Liver (tissue), 9 donors: ENCODE results near the gene DPAGT1. TPM values are rescaled to one million over a fixed set of nuclear protein-coding genes. Genes with fewer than 3 reads are reported as not detected.

Experiments used
- DNase-seq: peaks from one replicate; pipeline ENCODE4 v3.0.0-alpha.2; 2017; ENCODE audit warnings: low spot score
- H3K27ac ChIP-seq, 2 donors: one replicate each; pipeline ENCODE4 v1.7.0; 2013; ENCODE audit warnings: inconsistent platforms in 2 of 2, low read length in 2 of 2, control low read depth in 1 of 2, low read depth in 1 of 2, mild to moderate bottlenecking in 1 of 2
- H3K27me3 ChIP-seq, 4 donors: one replicate each; pipeline versions ENCODE4 v1.6.1 to v1.7.0; 2013; ENCODE audit warnings: low read length in 3 of 4, inconsistent platforms in 1 of 4, mild to moderate bottlenecking in 1 of 4, moderate library complexity in 1 of 4; ENCODE audit not compliant: control insufficient read depth in 4 of 4, insufficient read depth in 4 of 4
- H3K36me3 ChIP-seq, 4 donors: one replicate each; pipeline versions ENCODE4 v1.6.1 to v1.7.0; 2013; ENCODE audit warnings: low read length in 3 of 4, mild to moderate bottlenecking in 3 of 4, low read depth in 1 of 4, moderate library complexity in 1 of 4; ENCODE audit not compliant: control insufficient read depth in 4 of 4, insufficient read depth in 3 of 4
- H3K4me1 ChIP-seq, 4 donors: one replicate each; pipeline versions ENCODE4 v1.6.1 to v1.7.0; 2013; ENCODE audit warnings: low read length in 3 of 4, mild to moderate bottlenecking in 3 of 4, moderate library complexity in 1 of 4; ENCODE audit not compliant: control insufficient read depth in 4 of 4, insufficient read depth in 4 of 4
- H3K4me3 ChIP-seq, 3 donors: one replicate each; pipeline versions ENCODE4 v1.6.1 to v1.7.0; 2013; ENCODE audit warnings: low read length in 3 of 3, control low read depth in 1 of 3, low read depth in 1 of 3, mild to moderate bottlenecking in 1 of 3
- H3K9ac ChIP-seq, 2 donors: one replicate each; pipeline ENCODE4 v1.7.0; 2013; ENCODE audit warnings: low read length in 2 of 2, mild to moderate bottlenecking in 2 of 2, moderate library complexity in 2 of 2, control low read depth in 1 of 2, low read depth in 1 of 2
- H3K9me3 ChIP-seq, 4 donors: one replicate each; pipeline versions ENCODE4 v1.6.1 to v1.7.0; 2013; ENCODE audit warnings: low read length in 3 of 4; ENCODE audit not compliant: control insufficient read depth in 4 of 4
- FOXA1 ChIP-seq: IDR thresholded peaks from 2 replicates; pipeline ENCODE4 v1.6.1; 2016; ENCODE audit warnings: antibody characterized with exemption
- FOXA2 ChIP-seq: IDR thresholded peaks from 2 replicates; pipeline ENCODE4 v1.6.1; 2016; ENCODE audit warnings: antibody characterized with exemption
- GABPA ChIP-seq, 2 donors: IDR thresholded peaks in 1 of 2; conservative IDR thresholded peaks in 1 of 2; 2 replicates each; pipeline ENCODE4 v1.6.1; 2016; ENCODE audit warnings: antibody characterized with exemption in 2 of 2, mild to moderate bottlenecking in 1 of 2, moderate library complexity in 1 of 2
- HNF4A ChIP-seq, 2 donors: conservative IDR thresholded peaks; 2 replicates each; pipeline ENCODE4 v1.6.1; 2016; ENCODE audit warnings: antibody characterized with exemption in 2 of 2, mild to moderate bottlenecking in 2 of 2
- HNF4G ChIP-seq: IDR thresholded peaks from 2 replicates; pipeline ENCODE4 v1.6.1; 2016; ENCODE audit warnings: antibody characterized with exemption
- NR2F2 ChIP-seq: IDR thresholded peaks from 2 replicates; pipeline ENCODE4 v1.6.1; 2016; ENCODE audit warnings: antibody characterized with exemption
- RAD21 ChIP-seq, 2 donors: IDR thresholded peaks; 2 replicates each; pipeline ENCODE4 v1.6.1; 2016; ENCODE audit warnings: antibody characterized with exemption in 2 of 2, mild to moderate bottlenecking in 2 of 2
- REST ChIP-seq: IDR thresholded peaks from 2 replicates; pipeline ENCODE4 v1.6.1; 2016; ENCODE audit warnings: antibody characterized with exemption, mild to moderate bottlenecking
- RXRA ChIP-seq, 2 donors: IDR thresholded peaks; 2 replicates each; pipeline ENCODE4 v1.6.1; 2017 to 2018; ENCODE audit warnings: antibody characterized with exemption in 2 of 2, mild to moderate bottlenecking in 1 of 2
- SP1 ChIP-seq: IDR thresholded peaks from 2 replicates; pipeline ENCODE4 v1.6.1; 2018; ENCODE audit warnings: antibody characterized with exemption, mild to moderate bottlenecking
- TAF1 ChIP-seq: conservative IDR thresholded peaks from 2 replicates; pipeline ENCODE4 v1.6.1; 2016; ENCODE audit warnings: antibody characterized with exemption, mild to moderate bottlenecking
- ZBTB33 ChIP-seq: IDR thresholded peaks from 2 replicates; pipeline ENCODE4 v1.6.1; 2016; ENCODE audit warnings: antibody characterized with exemption
- WGBS: extraction: QIAGEN DNeasy Blood & Tissue Kit; methylation state at CpG from one replicate; pipeline ENCODE4 v1.1.7; 2013; 5-methylcytosine and 5-hydroxymethylcytosine counted together
- polyA plus RNA-seq, 2 donors: library from polyadenylated mRNA; stranded (reverse) in 1 of 2; unstranded in 1 of 2; fragments of 200-250 nt in 1 of 2; fragments of >200 nt in 1 of 2; fragmentation: Nextera tagmentation in 1 of 2; extraction: Ambion mirVana in 1 of 2; gene quantifications; one replicate each; pipeline versions ENCODE4 v1.2.1 to v1.2.3, GENCODE V29; 2013 to 2015
- total RNA-seq, 2 donors: library from RNA; depleted of rRNA; stranded (reverse); fragments of >200 nt; gene quantifications; one replicate each; pipeline ENCODE4 v1.2.3, GENCODE V29; 2014
- donor health status: healthy.
- donor health status: healthy.
- donor health status: healthy.
- donor health status: healthy.
- donor health status: healthy.

The DPAGT1 gene
- total and polyA plus RNA-seq, 4 donors, result 12.8 to 48.0 (median 37.4) TPM

GRCh38 chr11:119084663-119085436, 16.8 kb downstream of the DPAGT1 start, which contains the start of gene HMBS (continued):
- no peak for TF ChIP-seq REST
- TF ChIP-seq RAD21 (IDR thresholded peaks at IDR 0.05), result no peak
- peak; percentile 72 for TF ChIP-seq SP1
- peak; percentile 64 for TF ChIP-seq NR2F2
- TF ChIP-seq HNF4G, result no peak
- TF ChIP-seq HNF4A (conservative IDR thresholded peaks at IDR 0.05), result no peak
- TF ChIP-seq GABPA (IDR thresholded peaks at IDR 0.05 in 1 of 2, conservative IDR thresholded peaks at IDR 0.05 in 1 of 2), result peak; percentile 76 to 92

GRCh38 chr11:119081682-119082260, 19.9 kb downstream of the DPAGT1 start:
- Histone ChIP-seq H3K36me3 (peaks cover 14 to 55% (median 46%) of the 10 kb centered on the region in 4 donors), H3K9ac (no peak overlapping the region), H3K4me1 (peaks cover 5 to 17% (median 10%) of the 10 kb centered on the region in 4 donors), H3K27me3 (no peaks in the 10 kb centered on the region), H3K4me3 (no peak overlapping the region), H3K9me3 (no peaks in the 10 kb centered on the region), H3K27ac (no peak overlapping the region)
- no peak for DNase-seq
- WGBS, result 82% methylated on average over 7 of the region's 7 CpGs
- TF ChIP-seq FOXA1 (no peak), NR2F2 (no peak), FOXA2 (no peak), HNF4G (no peak), ZBTB33 (no peak), RXRA (IDR thresholded peaks at IDR 0.05) (no peak), HNF4A (conservative IDR thresholded peaks at IDR 0.05) (no peak), SP1 (no peak), TAF1 (no peak), REST (no peak)
